Osteocyte (in vitro differentiated cells): ENCODE data around the gene SLC4A1. TPM values are rescaled to one million over a fixed set of nuclear protein-coding genes. Genes with fewer than 3 reads are reported as not detected.
A peak's percentile ranks its signal among the peaks of the same experiment; 100 is the strongest.

Source experiments
- DNase-seq: peaks from one replicate; pipeline ENCODE4 v3.0.0; 2021; ENCODE audit warnings: mixed read lengths; ENCODE audit not compliant: unreplicated experiment; ENCODE audit errors: extremely low spot score
- H3K27ac Mint-ChIP-seq: one replicate; pipeline ENCODE4 v1.8.0; 2021; ENCODE audit warnings: mild to moderate bottlenecking, mixed read lengths; ENCODE audit not compliant: unreplicated experiment
- H3K27me3 Mint-ChIP-seq: one replicate; pipeline ENCODE4 v1.8.0; 2021; ENCODE audit warnings: mixed read lengths; ENCODE audit not compliant: unreplicated experiment
- H3K36me3 Mint-ChIP-seq: one replicate; pipeline ENCODE4 v1.8.0; 2021; ENCODE audit warnings: mixed read lengths; ENCODE audit not compliant: unreplicated experiment
- H3K4me1 Mint-ChIP-seq: one replicate; pipeline ENCODE4 v1.8.0; 2021; ENCODE audit warnings: mixed read lengths; ENCODE audit not compliant: unreplicated experiment
- H3K4me3 Mint-ChIP-seq: one replicate; pipeline ENCODE4 v1.8.0; 2021; ENCODE audit warnings: mild to moderate bottlenecking, moderate library complexity, mixed read lengths; ENCODE audit not compliant: unreplicated experiment
- H3K9me3 Mint-ChIP-seq: one replicate; pipeline ENCODE4 v1.8.0; 2021; ENCODE audit warnings: mixed read lengths; ENCODE audit not compliant: unreplicated experiment
- CTCF ChIP-seq: fragments of 200-600 bp; sonication (generic); IDR thresholded peaks from 2 replicates; pipeline ENCODE4 v1.5.0; 2021; ENCODE audit warnings: antibody characterized with exemption, mild to moderate bottlenecking, moderate library complexity
- total RNA-seq: library from RNA; stranded (reverse); gene quantifications from 2 replicates; pipeline ENCODE4 v1.2.1, GENCODE V29; 2021

Gene SLC4A1
- total RNA-seq, 1 donor from 2014 or later: not detected

GRCh38 chr17:44314524-44314868, 46.6 kb upstream of the SLC4A1 start:
- Mint-ChIP-seq H3K36me3 (peaks cover 4% of the 10 kb centered on the region), H3K9me3 (no peaks in the 10 kb centered on the region), H3K27ac (no peak overlapping the region), H3K4me3 (peak overlapping the region; percentile 42), H3K27me3 (peaks cover 49% of the 10 kb centered on the region), H3K4me1 (peaks cover 11% of the 10 kb centered on the region)
- TF ChIP-seq CTCF: no peak
- no peak for DNase-seq

- Mint-ChIP-seq H3K36me3 (no peaks in the 10 kb centered on the region), H3K4me3 (peak overlapping the region; percentile 42), H3K27ac (no peak overlapping the region), H3K27me3 (peaks cover 49% of the 10 kb centered on the region), H3K9me3 (no peaks in the 10 kb centered on the region), H3K4me1 (peaks cover 11% of the 10 kb centered on the region)
- no peak for TF ChIP-seq CTCF
- no peak for DNase-seq
Measured at GRCh38 chr17:44314031-44314430, 46.1 kb upstream of the SLC4A1 start.

DNA sequence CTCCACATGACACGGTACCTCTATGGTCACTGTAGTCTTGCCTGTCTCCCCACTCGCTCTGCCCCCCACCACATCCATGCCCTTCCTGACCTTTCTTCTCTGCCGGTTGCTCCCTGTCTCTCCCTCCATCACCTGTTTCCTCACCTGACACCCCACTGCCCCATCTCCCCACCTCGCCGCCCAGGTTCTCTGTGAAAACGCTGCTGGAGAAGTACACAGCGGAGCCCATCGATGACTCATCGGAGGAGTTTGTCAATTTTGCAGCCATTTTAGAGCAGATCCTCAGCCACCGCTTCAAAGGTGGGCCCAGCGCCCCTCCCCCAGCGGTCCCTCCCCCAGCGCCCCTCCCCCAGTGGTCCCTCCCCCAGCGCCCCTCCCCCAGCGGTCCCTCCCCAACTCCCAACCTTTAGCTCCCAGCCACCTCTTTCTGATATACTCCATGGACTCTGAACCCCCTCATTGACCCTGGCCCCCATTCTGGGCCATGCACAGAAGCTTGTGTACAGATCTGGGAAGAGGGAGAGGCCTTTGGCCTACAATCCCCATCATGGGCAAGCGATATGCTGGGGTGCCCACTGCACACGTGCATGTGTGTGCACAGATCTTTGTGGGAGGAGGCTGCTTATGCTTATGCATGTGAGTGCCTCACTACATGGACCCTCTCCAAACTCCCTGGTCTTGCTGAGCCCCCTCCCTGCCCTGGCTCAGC, 44.6 kb upstream of the SLC4A1 start:
- TF ChIP-seq CTCF: no peak
- Mint-ChIP-seq H3K27ac (no peak overlapping the region), H3K36me3 (no peaks in the 10 kb centered on the region), H3K4me3 (no peak overlapping the region), H3K27me3 (peaks cover 40% of the 10 kb centered on the region), H3K9me3 (no peaks in the 10 kb centered on the region), H3K4me1 (peaks cover 16% of the 10 kb centered on the region)
- DNase-seq: no peak

DNA sequence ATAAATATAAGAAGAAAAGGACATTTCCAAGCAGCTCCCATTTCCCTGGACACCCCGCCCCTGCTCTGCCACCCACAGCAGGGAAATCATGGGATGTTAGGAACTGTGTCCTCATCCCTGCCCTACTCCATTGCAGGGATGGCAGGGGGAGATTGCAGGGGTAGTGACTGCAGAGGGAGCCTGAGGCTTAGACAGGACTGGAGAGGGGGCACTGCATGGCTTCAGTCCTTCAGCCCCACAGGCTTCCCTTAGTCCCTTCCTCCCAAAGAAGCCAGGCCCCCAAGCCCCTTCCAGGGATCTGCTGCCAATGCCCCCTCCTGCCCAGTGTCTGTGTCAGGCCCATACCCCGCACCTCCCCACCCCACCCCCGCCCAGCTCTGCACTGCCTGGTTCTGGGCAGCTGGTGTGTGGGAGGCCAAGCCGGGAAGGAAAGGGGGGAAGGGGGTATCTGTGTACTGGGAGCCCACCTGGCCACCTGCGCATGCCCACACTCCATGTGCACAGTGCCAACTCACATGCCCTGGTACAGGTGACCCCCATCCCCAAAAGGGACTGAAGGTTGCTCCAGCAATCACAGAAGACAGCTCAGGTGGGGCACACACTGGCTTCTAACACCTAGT, 43.7 kb upstream of the SLC4A1 start:
- Mint-ChIP-seq H3K27me3 (peaks cover 39% of the 10 kb centered on the region), H3K36me3 (no peaks in the 10 kb centered on the region), H3K4me1 (peaks cover 16% of the 10 kb centered on the region), H3K27ac (no peak overlapping the region), H3K9me3 (no peaks in the 10 kb centered on the region), H3K4me3 (no peak overlapping the region)
- no peak for DNase-seq
- no peak for TF ChIP-seq CTCF

- H3K27me3 Mint-ChIP-seq: peaks cover 35% of the 10 kb centered on the region
- no peaks in the 10 kb centered on the region for H3K36me3 Mint-ChIP-seq
- peaks cover 10% of the 10 kb centered on the region for H3K4me1 Mint-ChIP-seq
- H3K9me3 Mint-ChIP-seq: no peaks in the 10 kb centered on the region
- TF ChIP-seq CTCF: no peak
- no peak for DNase-seq
- H3K27ac Mint-ChIP-seq: no peak overlapping the region
- H3K4me3 Mint-ChIP-seq: no peak overlapping the region
Measured at GRCh38 chr17:44310609-44311376, 42.9 kb upstream of the SLC4A1 start.
